HG03378 (cell line): ENCODE data around the gene DUSP5.

Experiments used
- ATAC-seq: cut with Tn5 transposase; IDR thresholded peaks from one replicate; pipeline ENCODE4 v1.9.1; 2021; ENCODE audit warnings: mild to moderate bottlenecking, moderate library complexity; ENCODE audit not compliant: unreplicated experiment

DUSP5 gene

DNA sequence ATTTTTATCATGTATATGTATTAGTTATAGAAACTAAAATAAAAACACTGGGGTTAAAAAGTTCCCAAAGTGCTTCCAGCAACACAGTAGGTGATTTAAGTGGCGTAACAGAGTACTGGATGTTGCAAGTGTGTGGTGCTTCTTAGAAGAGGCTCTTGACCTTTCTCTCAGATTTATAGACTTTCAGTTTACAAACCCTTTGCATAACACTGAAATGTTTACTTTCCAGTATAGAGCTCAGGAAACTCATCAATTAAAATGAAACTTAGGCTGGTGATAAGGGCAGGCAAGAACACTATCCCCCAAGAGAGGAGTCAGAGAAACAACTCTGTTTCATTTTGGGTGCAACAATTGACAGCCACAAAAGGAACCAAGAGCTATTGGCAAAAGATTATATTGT, 42.3 kb downstream of the DUSP5 start:
- no peak for ATAC-seq

DNA sequence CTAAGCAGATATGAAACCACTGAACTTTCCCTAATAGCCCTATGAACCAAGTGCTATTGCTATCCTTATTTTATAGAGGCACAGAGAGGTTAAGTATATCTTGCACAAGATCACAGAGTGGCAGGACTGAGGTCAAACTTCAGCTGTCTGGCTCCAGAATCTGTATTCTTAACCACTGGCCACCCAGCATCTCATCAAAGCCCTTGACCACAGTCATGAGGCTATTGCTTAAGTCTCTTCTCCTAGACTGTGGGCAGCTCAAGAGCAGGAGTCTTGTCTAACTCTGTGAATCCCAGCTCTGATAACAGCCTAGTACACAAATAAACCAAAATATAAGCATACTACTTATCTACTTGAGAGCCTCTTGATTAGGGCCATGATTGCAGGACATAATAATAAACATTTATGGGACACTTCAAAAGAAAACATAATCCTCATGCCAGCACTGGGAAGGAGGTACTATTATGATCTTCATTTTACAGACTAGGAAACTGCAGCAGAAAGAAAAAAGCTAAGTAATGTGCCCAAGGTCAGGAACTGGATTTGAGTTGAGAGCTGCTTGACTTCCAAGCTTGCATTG, 47.3 kb downstream of the DUSP5 start:
- no peak for ATAC-seq

DNA sequence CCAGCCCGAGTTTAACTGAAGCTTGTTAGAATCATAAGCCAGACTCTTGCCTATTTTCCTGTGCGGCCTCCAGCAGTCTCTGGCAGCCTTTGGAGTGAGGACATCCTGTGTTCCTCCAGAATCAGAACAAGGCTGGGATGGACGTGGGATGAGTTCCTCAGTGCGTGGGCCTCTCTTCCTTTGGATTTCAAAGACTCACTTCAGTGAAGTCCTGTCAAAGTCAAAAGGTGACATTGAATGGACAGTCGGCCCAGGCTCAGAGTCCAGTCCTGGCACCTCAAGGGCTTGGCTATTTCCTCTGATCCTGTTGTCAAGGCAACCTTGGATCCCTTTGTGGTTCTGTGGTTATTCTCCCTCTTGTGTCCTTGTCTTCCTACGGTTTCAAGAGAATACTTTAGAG, 48.4 kb downstream of the DUSP5 start:
- ATAC-seq: no peak

DNA sequence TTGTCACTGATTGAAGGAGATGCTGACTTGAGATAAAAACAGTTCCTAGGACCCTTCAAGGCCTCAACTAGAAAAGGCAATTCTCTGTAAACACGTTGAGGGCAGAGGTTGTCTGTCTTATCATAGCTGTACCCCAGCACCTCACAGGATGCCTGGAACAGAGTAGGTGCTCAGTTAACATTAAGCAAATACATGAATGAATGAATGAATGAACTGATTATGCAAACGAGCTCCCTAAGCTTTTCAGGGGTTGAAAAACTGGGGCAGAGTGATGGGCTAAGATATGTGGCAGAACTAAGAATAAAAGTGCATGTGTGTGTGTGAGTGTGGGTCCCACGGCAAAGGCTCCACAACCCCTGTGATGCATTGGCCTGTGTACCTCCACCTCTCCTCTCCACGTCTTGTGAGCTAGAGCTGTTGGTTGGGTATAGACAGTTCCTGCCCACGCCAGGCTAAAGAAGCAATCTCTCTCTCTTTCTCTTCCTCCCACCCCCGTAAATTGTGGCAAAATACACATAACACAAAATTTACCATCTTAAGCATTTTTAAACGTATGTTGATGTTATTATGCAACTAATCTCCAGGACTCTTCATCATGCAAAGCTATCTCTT, 48.9 kb downstream of the DUSP5 start:
- no peak for ATAC-seq

DNA sequence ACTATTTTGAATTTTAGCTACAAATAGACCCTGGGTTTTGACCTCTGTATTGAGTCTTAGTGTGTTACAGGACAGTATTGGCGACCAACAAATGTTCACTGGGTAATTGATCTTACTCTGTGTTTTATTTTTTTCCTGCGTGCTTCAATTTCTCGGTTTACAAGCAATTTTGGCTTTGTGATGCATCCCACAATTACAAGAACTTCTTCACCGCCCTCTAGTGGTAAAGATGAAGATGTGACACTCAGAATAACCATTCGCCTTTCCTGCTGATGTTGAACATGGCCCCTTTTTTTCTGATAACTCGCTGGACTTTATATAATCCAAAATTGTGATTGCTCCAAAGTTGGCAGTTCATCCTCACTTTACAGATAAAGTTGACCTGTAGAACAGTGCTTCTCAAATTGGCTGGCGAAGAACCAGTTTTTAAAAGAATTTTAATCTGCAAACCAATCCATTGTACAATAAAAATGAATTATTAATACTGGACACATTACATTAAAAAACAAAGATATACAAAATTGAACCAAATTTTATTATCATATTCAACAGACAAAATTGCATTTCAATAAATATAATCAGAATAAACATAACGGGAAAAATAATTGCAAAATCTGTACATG, 49.5 kb downstream of the DUSP5 start:
- no peak for ATAC-seq

DNA sequence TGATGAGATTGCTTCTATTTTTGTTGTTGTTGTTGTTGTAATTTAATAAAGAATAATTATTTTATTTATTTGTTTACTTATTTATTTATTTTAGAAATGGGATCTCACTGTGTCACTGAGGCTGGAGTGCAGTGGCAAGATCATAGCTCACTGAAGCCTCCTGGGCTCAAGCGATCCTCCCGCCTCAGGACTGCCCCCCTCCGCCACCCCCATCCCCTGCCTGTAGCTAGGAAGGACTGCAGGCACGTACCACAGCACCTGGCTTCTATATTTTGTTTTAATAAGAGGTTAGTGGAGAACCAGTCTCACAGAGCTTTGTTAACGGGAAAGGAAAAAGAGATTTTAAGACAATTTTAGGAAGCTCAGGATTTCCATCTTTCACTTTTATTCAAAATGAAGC, 50.3 kb downstream of the DUSP5 start:
- no peak for ATAC-seq

DNA sequence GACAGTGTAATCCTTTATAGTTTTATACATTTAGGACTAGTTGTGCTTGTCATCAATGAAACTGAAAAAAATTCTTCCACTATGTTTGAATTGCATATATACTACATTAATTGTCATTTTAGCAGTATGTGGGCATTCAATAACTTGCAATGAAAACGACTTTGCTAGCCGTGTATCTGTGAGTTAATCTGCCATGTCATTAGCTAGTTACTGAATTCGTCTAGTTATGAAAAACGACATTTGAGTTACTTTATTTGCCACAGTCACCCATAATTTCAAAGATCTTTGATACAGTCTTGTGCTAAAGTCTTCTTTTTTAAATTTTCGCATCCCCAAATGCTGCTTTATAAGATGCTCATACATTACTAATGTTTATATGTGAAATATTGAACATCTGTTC, 51.5 kb downstream of the DUSP5 start:
- no peak for ATAC-seq

DNA sequence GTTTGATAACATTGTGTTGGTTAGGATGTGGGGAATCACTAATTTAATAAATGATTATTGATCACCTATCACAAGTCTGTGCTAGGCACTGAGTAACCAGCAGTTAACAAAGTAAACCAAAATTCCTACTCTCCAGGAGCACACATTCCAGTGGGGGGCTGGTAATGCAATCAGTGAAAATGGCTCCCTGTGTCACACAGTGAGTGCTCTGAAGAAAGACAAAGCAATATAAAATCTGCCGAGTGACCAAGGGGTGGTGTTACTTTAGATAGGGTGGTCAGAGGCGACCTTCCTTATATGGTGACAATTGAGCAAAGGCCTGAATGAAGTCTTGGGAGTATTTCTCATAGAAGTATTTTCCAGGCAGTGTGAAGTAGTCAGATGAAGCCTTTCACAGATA, 56.2 kb downstream of the DUSP5 start:
- no peak for ATAC-seq

DNA sequence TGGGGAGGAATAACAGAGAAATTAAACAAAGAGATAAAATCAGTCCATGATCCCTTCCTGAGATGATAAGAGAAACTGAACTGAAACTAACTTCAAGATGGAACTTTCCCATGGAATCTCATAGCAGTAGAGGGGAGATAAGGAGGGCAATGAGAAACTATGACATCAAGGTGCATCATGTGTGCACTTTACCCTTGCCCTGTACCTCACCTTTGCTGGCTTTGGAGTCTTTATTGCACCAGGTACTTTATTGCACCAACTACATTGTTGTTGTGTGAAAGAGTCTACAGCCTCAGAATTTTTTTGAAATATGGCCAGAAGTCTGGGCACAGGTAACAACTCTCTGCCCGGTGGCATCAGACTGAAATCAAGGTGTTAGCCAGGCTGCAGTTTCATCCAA, 58.6 kb downstream of the DUSP5 start:
- ATAC-seq: no peak

DNA sequence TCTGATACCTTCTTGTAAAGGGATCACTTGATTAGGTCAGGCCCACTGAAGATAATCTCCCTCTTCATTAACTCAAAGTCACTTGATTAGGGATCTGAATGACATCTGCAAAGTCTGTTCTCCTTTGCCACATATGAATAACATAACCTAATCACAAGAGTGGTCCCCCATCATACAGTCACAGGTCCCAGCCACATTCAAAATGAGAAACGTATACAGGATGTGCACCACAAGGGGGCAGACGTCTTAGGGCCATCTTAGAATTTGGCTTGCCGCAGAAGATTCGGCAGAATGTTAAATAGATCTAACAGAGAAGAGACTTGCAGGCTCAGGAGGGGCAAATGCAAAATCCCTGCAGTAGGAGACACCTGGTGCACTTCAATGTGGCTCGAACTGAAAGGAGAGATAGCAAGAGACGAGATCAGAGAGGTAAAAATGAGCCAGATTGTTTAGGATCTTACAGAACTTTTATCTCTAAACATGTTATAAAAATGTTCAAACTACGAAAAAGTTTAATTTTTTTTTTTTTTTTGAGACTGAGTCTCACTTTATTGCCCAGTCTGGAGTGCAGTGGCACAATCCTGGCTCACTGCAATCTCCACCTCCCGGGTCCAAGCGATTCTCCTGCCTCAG, 59.4 kb downstream of the DUSP5 start:
- ATAC-seq: peak; percentile 90

DNA sequence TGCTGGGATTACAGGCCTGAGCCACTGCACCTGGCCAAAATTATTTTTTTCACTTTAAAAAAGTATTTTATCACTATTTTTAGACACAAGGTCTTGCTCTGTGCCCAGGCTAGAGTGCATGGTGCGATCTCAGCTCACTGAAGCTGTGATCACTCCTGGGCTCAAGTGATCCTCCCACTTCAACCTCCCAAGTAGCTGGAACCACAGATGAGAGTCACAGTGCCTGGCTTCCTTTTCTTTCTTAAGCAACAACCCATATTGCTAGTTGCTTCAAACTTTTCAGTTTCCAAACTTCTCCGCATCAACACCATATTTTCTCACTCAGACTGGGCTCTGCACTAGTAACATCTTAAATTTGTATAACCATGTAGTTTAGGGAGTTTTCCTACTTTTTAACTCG, 60.3 kb downstream of the DUSP5 start:
- ATAC-seq: no peak

DNA sequence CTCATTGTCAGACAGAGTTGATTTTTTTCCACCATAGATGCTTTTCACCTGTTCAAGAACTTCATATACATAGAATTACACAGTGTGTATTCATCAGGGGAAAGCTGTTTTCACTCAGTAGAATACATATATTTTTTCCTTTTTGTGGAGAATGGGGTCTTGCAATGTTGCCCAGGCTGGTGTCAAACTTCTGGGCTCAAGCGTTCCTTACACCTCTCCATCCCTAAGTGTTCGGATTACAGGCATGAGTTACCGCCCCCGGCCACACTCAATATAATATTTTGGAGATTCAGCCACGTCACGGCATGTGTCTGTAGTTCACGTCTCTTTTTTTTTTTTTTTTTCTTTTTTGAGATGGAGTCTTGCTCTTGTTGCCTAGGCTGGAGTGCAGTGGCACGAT, 62.3 kb downstream of the DUSP5 start:
- ATAC-seq: no peak
